ENCODE measurements around the gene MFSD6.

Gene MFSD6

GRCh38 chr2:190527214-190527613 lies 119.1 kb downstream of the MFSD6 start:
- no peak for DNase-seq (ENCODE audit: extremely low read depth in 1 of 2, low read depth in 1 of 2)

- DNase-seq (ENCODE audit: extremely low read depth in 1 of 2, low read depth in 1 of 2): no peak
Observed at GRCh38 chr2:190527918-190528317, 119.8 kb downstream of the MFSD6 start.

- no peak for DNase-seq (ENCODE audit: extremely low read depth in 1 of 2, low read depth in 1 of 2)
Observed at GRCh38 chr2:190528521-190529001, 120.4 kb downstream of the MFSD6 start.

GRCh38 chr2:190529486-190530247 lies 121.5 kb downstream of the MFSD6 start:
- no peak for DNase-seq (ENCODE audit: extremely low read depth in 1 of 2, low read depth in 1 of 2)

- no peak for DNase-seq (ENCODE audit: extremely low read depth in 1 of 2, low read depth in 1 of 2)
Observed at GRCh38 chr2:190530248-190530900, 122.2 kb downstream of the MFSD6 start.

GRCh38 chr2:190532581-190532980 lies 124.4 kb downstream of the MFSD6 start:
- DNase-seq (ENCODE audit: extremely low read depth in 1 of 2, low read depth in 1 of 2): no peak

GRCh38 chr2:190533175-190533967 lies 125.2 kb downstream of the MFSD6 start:
- peak in 1 of 2 donors; percentile 12 for DNase-seq (ENCODE audit: extremely low read depth in 1 of 2, low read depth in 1 of 2)

GRCh38 chr2:190533968-190534309 lies 125.8 kb downstream of the MFSD6 start:
- DNase-seq (ENCODE audit: extremely low read depth in 1 of 2, low read depth in 1 of 2): no peak

GRCh38 chr2:190534310-190535120 lies 126.4 kb downstream of the MFSD6 start, which contains the start of gene NEMP2:
Gene NEMP2, minus strand, starts transcription at chr2:190534722. Its CDS starts 67 bp downstream, at chr2:190534655.
- DNase-seq (ENCODE audit: extremely low read depth in 1 of 2, low read depth in 1 of 2): peak; percentile 46 to 72

- no peak for DNase-seq (ENCODE audit: extremely low read depth in 1 of 2, low read depth in 1 of 2)
Observed at GRCh38 chr2:190535121-190535439, 126.9 kb downstream of the MFSD6 start.

GRCh38 chr2:190535586-190535985 lies 127.4 kb downstream of the MFSD6 start:
- DNase-seq (ENCODE audit: extremely low read depth in 1 of 2, low read depth in 1 of 2): no peak

- no peak for DNase-seq (ENCODE audit: extremely low read depth in 1 of 2, low read depth in 1 of 2)
Observed at GRCh38 chr2:190537765-190538164, 129.6 kb downstream of the MFSD6 start.

- DNase-seq (ENCODE audit: extremely low read depth in 1 of 2, low read depth in 1 of 2): no peak
Observed at GRCh38 chr2:190538201-190538600, 130.0 kb downstream of the MFSD6 start.

- no peak for DNase-seq (ENCODE audit: extremely low read depth in 1 of 2, low read depth in 1 of 2)
Observed at GRCh38 chr2:190540048-190540447, 131.9 kb downstream of the MFSD6 start.

GRCh38 chr2:190545093-190545492 lies 136.9 kb downstream of the MFSD6 start:
- no peak for DNase-seq (ENCODE audit: extremely low read depth in 1 of 2, low read depth in 1 of 2)

GRCh38 chr2:190545555-190546385 lies 137.6 kb downstream of the MFSD6 start:
- no peak for DNase-seq (ENCODE audit: extremely low read depth in 1 of 2, low read depth in 1 of 2)

GRCh38 chr2:190546734-190547133 lies 138.6 kb downstream of the MFSD6 start:
- no peak for DNase-seq (ENCODE audit: extremely low read depth in 1 of 2, low read depth in 1 of 2)

- DNase-seq (ENCODE audit: extremely low read depth in 1 of 2, low read depth in 1 of 2): no peak
Observed at GRCh38 chr2:190547886-190548285, 139.7 kb downstream of the MFSD6 start.

GRCh38 chr2:190550137-190550536 lies 142.0 kb downstream of the MFSD6 start:
- no peak for DNase-seq (ENCODE audit: extremely low read depth in 1 of 2, low read depth in 1 of 2)
